Endothelial cell of umbilical vein (primary cell): ENCODE measurements around the gene SPTLC2. TPM values are rescaled to one million over a fixed set of nuclear protein-coding genes. Genes with fewer than 3 reads are reported as not detected.

Source experiments
- BruUV-seq: library from RNA; stranded (reverse); fragments of 400-500 nt; replicated peaks from 2 replicates; lab custom pipeline; 2021; lab: Mats Ljungman, UMichigan
- CTCF ChIA-PET: fragments of 300-600, 350-600 bp; sonication (Branson Sonifier 250); formaldehyde crosslinking; loops from one replicate; lab custom pipeline; 2021; ENCODE audit warnings: antibody characterized with exemption, inconsistent platforms; lab: Charles Lee
- POLR2A ChIA-PET: fragments of 300-600, 350-600 bp; sonication (Branson Sonifier 250); formaldehyde crosslinking; loops from one replicate; lab custom pipeline; 2021; ENCODE audit warnings: antibody characterized with exemption, inconsistent platforms; lab: Charles Lee
- DNase-seq: peaks from one replicate; pipeline ENCODE4 v3.0.0-alpha.2; 2011; ENCODE audit warnings: low read depth, low spot score
- FAIRE-seq: peaks from 2 replicates; lab custom pipeline; 2011; peaks lifted over from hg19 to GRCh38; lab: Jason Lieb, UNC
- H2AFZ ChIP-seq: 2 replicates; pipeline ENCODE4 v1.6.0; 2012; ENCODE audit warnings: low read depth, low read length, control low read depth, inconsistent platforms
- H3K27ac ChIP-seq: 2 replicates; pipeline ENCODE4 v1.5.1; 2011; ENCODE audit warnings: low read depth, mild to moderate bottlenecking, control low read depth, low read length, moderate library complexity; ENCODE audit not compliant: insufficient read depth
- H3K27me3 ChIP-seq, 2 experiments: 2 replicates each; pipeline versions ENCODE4 v1.6.0 to v1.6.1; 2011; ENCODE audit warnings: low read length in 2 of 2, mixed read lengths in 1 of 2; ENCODE audit not compliant: control insufficient read depth in 2 of 2, insufficient read depth in 2 of 2
- H3K36me3 ChIP-seq, 2 experiments: 2 replicates in 1 of 2; 3 replicates in 1 of 2; pipeline ENCODE4 v1.5.1; 2011; ENCODE audit warnings: low read length in 2 of 2, mild to moderate bottlenecking in 1 of 2, moderate library complexity in 1 of 2; ENCODE audit not compliant: control insufficient read depth in 2 of 2, insufficient read depth in 2 of 2; ENCODE audit errors: extremely low read depth in 1 of 2
- H3K4me1 ChIP-seq: 3 replicates; pipeline ENCODE4 v1.5.1; 2011; ENCODE audit warnings: mild to moderate bottlenecking, low read length; ENCODE audit not compliant: control insufficient read depth, insufficient read depth; ENCODE audit errors: extremely low read depth
- H3K4me2 ChIP-seq: 2 replicates; pipeline ENCODE4 v1.6.1; 2011; ENCODE audit warnings: low read length, control low read depth, mixed read lengths; ENCODE audit not compliant: insufficient read depth
- H3K4me3 ChIP-seq, 3 experiments: fragments of 200-600 bp in 1 of 3; sonication (generic), shearing (Covaris generic) in 1 of 3; replicated peaks in 1 of 3; 2 replicates each; pipeline ENCODE4 v1.5.1; 2011 to 2016; ENCODE audit warnings: control low read depth in 3 of 3, low read length in 3 of 3, mild to moderate bottlenecking in 2 of 3, inconsistent platforms in 1 of 3, low read depth in 1 of 3, moderate library complexity in 1 of 3; ENCODE audit not compliant: insufficient read depth in 1 of 3
- H3K79me2 ChIP-seq: 2 replicates; pipeline ENCODE4 v1.6.0; 2012; ENCODE audit warnings: low read length, inconsistent platforms; ENCODE audit not compliant: control insufficient read depth, insufficient read depth
- H3K9ac ChIP-seq: replicated peaks from 2 replicates; pipeline ENCODE3; 2011; ENCODE audit warnings: low read length, control low read depth; ENCODE audit not compliant: insufficient read depth; ENCODE audit errors: extremely low read depth
- H3K9me1 ChIP-seq: replicated peaks from 3 replicates; pipeline ENCODE4 v1.6.0; 2011; ENCODE audit warnings: mild to moderate bottlenecking, low read length; ENCODE audit not compliant: control insufficient read depth, insufficient read depth; ENCODE audit errors: extremely low read depth
- H3K9me3 ChIP-seq: replicated peaks from 2 replicates; pipeline ENCODE4 v1.5.1; 2012; ENCODE audit warnings: low read length, inconsistent platforms; ENCODE audit not compliant: control insufficient read depth, insufficient read depth
- H4K20me1 ChIP-seq: replicated peaks from 2 replicates; pipeline ENCODE3; 2011; ENCODE audit warnings: mild to moderate bottlenecking, low read length; ENCODE audit not compliant: control insufficient read depth, insufficient read depth; ENCODE audit errors: extremely low read depth
- EZH2 ChIP-seq: IDR thresholded peaks from 2 replicates; pipeline ENCODE4 v1.6.1; 2012; ENCODE audit warnings: borderline replicate concordance, low read depth, mild to moderate bottlenecking, moderate library complexity, low read length, inconsistent platforms; ENCODE audit not compliant: severe bottlenecking
- FOS ChIP-seq: IDR thresholded peaks from 2 replicates; pipeline ENCODE4 v1.6.1; 2011; ENCODE audit warnings: mild to moderate bottlenecking, low read length, moderate library complexity, borderline replicate concordance; ENCODE audit not compliant: insufficient read depth
- GATA2 ChIP-seq: IDR thresholded peaks from 2 replicates; pipeline ENCODE4 v1.7.0; 2011; ENCODE audit warnings: low read depth, mild to moderate bottlenecking, moderate library complexity, mixed read lengths, low read length; ENCODE audit not compliant: insufficient read length, insufficient read depth
- JUN ChIP-seq: IDR thresholded peaks from 2 replicates; pipeline ENCODE4 v1.6.1; 2011; ENCODE audit warnings: borderline replicate concordance, low read depth; ENCODE audit not compliant: insufficient read length, insufficient read depth
- MYC ChIP-seq: IDR thresholded peaks from one replicate; pipeline ENCODE4 v1.6.1; 2011; ENCODE audit warnings: mild to moderate bottlenecking, low read depth, low read length
- POLR2A ChIP-seq: IDR thresholded peaks from 2 replicates; pipeline ENCODE4 v1.6.1; 2012; ENCODE audit warnings: low read depth, mild to moderate bottlenecking, control low read depth, low read length
- POLR2AphosphoS5 ChIP-seq: IDR thresholded peaks from 2 replicates; pipeline ENCODE4 v1.6.1; 2012; ENCODE audit warnings: low read depth, mild to moderate bottlenecking, control low read depth, low read length, moderate library complexity; ENCODE audit not compliant: insufficient read depth
- dilution Hi-C: fragments of 300-500 bp; cut with MboI; formaldehyde crosslinking; loops from one replicate; pipeline ENCODE4 v1.15.0; 2019; ENCODE audit warnings: low sequenced_read_pairs; ENCODE audit not compliant: extremely low pct_ligation_motif_present
- intact Hi-C: fragments of 100-400 bp; cut with micrococcal nuclease; formaldehyde crosslinking; loops from one replicate; pipeline ENCODE4 v1.10.0; 2022
- polyA plus RNA-seq, 4 experiments: library from polyadenylated mRNA; depleted of rRNA in 3 of 4; stranded (reverse) in 3 of 4; unstranded in 1 of 4; fragments of >200 nt; gene quantifications; 2 replicates each; pipeline versions ENCODE4 v1.2.1 to v1.2.3, GENCODE V29; 2011 to 2012; ENCODE audit warnings: missing spikeins in 1 of 4
- total RNA-seq: library from RNA; stranded (reverse); gene quantifications from 2 replicates; pipeline ENCODE4 v1.2.3, GENCODE V29; 2021
- TF ChIP-seq, protein P1 (sequence below), 2 donors: IDR thresholded peaks; 1 replicate in 1 of 2; 2 replicates in 1 of 2; pipeline ENCODE4 v1.5.1; 2011; ENCODE audit warnings: low read length in 2 of 2, mild to moderate bottlenecking in 2 of 2, moderate library complexity in 2 of 2, control low read depth in 1 of 2, inconsistent platforms in 1 of 2, low read depth in 1 of 2; ENCODE audit not compliant: insufficient read depth in 1 of 2; ENCODE audit errors: extremely low read depth in 1 of 2
- TF ChIP-seq, protein P2 (sequence below): IDR thresholded peaks from 2 replicates; pipeline ENCODE4 v1.6.1; 2011; ENCODE audit not compliant: insufficient read depth, insufficient read length

Gene SPTLC2
- total and polyA plus RNA-seq, 2 donors (not counting 3 experiments of a cell fraction or from before 2014, with no cell fraction given), result 19.1 to 71.3 TPM

DNA sequence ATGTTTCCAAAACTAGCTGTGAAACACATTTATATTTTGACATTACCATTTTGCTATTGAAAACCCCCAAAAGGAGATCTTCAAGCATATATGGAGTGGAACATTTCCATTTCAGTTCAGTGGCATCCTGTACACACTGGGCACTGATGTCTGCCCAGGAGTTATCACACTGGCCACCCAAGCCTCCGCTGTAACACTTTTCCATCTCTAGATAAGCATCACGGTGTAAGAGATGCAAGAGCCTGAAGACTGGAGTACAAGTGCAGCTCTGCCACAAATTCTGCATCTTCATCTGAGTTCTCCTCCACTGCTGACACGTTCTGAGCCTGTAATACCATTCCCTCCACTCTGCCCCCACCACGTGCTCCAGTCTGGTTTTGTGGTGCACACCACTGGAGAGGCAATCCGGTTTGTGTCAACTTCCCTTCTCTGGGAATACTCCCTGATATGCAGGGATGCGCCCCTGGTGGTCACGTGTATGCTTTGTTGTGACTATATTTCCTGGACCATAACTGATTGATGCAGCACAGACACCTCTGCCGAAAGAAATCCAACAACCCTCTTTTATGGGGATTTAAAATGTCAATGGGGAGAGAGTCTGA lies 12.7 kb downstream of the SPTLC2 start:
- POLR2A ChIA-PET, result no interaction called here
- no peak overlapping the region for H3K4me3 ChIP-seq
- FAIRE-seq (no peak), DNase-seq (peak; percentile 65)
- dilution Hi-C loops (no loop called here), intact Hi-C loops (loop anchor here (2.0 kb wide), 1 partner anchor 15 kb away; no protein-coding TSS in a partner anchor)
- no peak overlapping the region for H3K9ac ChIP-seq
- no peaks in the 10 kb centered on the region for H3K36me3 ChIP-seq
- peaks cover 88% of the 10 kb centered on the region for H3K79me2 ChIP-seq
- H4K20me1 ChIP-seq, result peaks cover 3% of the 10 kb centered on the region
- H3K27me3 ChIP-seq, result no peaks in the 10 kb centered on the region
- H3K4me1 ChIP-seq, result peaks cover 32% of the 10 kb centered on the region
- no peaks in the 10 kb centered on the region for H3K9me3 ChIP-seq
- CTCF ChIA-PET, result interaction anchor here (0.6 to 1.8 kb wide), 5 partner anchors 9 to 21 kb away, joined by 3 to 14 read pairs (median 3); no protein-coding TSS in a partner anchor
- TF ChIP-seq, protein P1, sequence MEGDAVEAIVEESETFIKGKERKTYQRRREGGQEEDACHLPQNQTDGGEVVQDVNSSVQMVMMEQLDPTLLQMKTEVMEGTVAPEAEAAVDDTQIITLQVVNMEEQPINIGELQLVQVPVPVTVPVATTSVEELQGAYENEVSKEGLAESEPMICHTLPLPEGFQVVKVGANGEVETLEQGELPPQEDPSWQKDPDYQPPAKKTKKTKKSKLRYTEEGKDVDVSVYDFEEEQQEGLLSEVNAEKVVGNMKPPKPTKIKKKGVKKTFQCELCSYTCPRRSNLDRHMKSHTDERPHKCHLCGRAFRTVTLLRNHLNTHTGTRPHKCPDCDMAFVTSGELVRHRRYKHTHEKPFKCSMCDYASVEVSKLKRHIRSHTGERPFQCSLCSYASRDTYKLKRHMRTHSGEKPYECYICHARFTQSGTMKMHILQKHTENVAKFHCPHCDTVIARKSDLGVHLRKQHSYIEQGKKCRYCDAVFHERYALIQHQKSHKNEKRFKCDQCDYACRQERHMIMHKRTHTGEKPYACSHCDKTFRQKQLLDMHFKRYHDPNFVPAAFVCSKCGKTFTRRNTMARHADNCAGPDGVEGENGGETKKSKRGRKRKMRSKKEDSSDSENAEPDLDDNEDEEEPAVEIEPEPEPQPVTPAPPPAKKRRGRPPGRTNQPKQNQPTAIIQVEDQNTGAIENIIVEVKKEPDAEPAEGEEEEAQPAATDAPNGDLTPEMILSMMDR (IDR thresholded peaks at IDR 0.05; ENCODE audit: extremely low read depth in 1 of 2, insufficient read depth in 1 of 2, low read depth in 1 of 2, low read length in 2 of 2), result peak; percentile 25 to 56
- TF ChIP-seq MYC (no peak), JUN (no peak), POLR2A (no peak), GATA2 (peak; percentile 32), FOS (no peak), POLR2AphosphoS5 (no peak), EZH2 (no peak)
- TF ChIP-seq, protein P2, sequence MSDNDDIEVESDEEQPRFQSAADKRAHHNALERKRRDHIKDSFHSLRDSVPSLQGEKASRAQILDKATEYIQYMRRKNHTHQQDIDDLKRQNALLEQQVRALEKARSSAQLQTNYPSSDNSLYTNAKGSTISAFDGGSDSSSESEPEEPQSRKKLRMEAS, result peak; percentile 76
- H3K4me2 ChIP-seq, result peak overlapping the region; percentile 34
- H2AFZ ChIP-seq, result no peak overlapping the region
- H3K9me1 ChIP-seq, result no peaks in the 10 kb centered on the region
- BruUV-seq, result no TSS peak
- H3K27ac ChIP-seq, result peak overlapping the region; percentile 38
